H1 (cell line): ENCODE measurements around the gene UGT1A3.

Experiments
- BRCA1 ChIP-seq: IDR thresholded peaks from 2 replicates; pipeline ENCODE4 v1.6.1; 2012; ENCODE audit warnings: low read depth, low read length, improper control_type of control experiment
- CBX5 ChIP-seq: fragments of 300-800, 300-1000 bp; sonication (generic); IDR thresholded peaks from 2 replicates; pipeline ENCODE4 v1.7.1; 2016; ENCODE audit warnings: antibody characterized with exemption, low read length, low read depth
- EZH2 ChIP-seq: fragments of 200-600 bp; sonication (generic); IDR thresholded peaks from 2 replicates; pipeline ENCODE4 v1.7.1; 2012; ENCODE audit warnings: low read depth, mild to moderate bottlenecking, moderate library complexity, low read length, inconsistent platforms; ENCODE audit not compliant: severe bottlenecking
- POLR2A ChIP-seq, 2 experiments: IDR thresholded peaks; 1 replicate in 1 of 2; 2 replicates in 1 of 2; pipeline ENCODE4 v1.6.1; 2011; ENCODE audit warnings: low read depth in 2 of 2, low read length in 2 of 2, mild to moderate bottlenecking in 2 of 2; ENCODE audit errors: control extremely low read depth in 1 of 2
- RAD21 ChIP-seq, 2 experiments: IDR thresholded peaks in 1 of 2; conservative IDR thresholded peaks in 1 of 2; 2 replicates each; pipeline ENCODE4 v1.6.1; 2011; ENCODE audit warnings: low read depth in 2 of 2, low read length in 2 of 2, improper control_type of control experiment in 1 of 2, inconsistent platforms in 1 of 2, mild to moderate bottlenecking in 1 of 2, moderate library complexity in 1 of 2
- YY1 ChIP-seq: IDR thresholded peaks from 2 replicates; pipeline ENCODE4 v1.6.1; 2011; ENCODE audit warnings: low read depth, mild to moderate bottlenecking, low read length
- TF ChIP-seq, protein P1 (sequence below), 3 experiments: IDR thresholded peaks; 1 replicate in 2 of 3; 2 replicates in 1 of 3; pipeline versions ENCODE4 v1.5.1 to v1.6.1; 2011; ENCODE audit warnings: low read length in 3 of 3, mild to moderate bottlenecking in 3 of 3, inconsistent platforms in 2 of 3, low read depth in 1 of 3, moderate library complexity in 1 of 3; ENCODE audit not compliant: insufficient read depth in 1 of 3; ENCODE audit errors: control extremely low read depth in 1 of 3

GRCh38 chr2:233740870-233741269, 12.0 kb downstream of the UGT1A3 start:
- no peak for TF ChIP-seq YY1
- no peak for TF ChIP-seq RAD21 (IDR thresholded peaks at IDR 0.05 in 1 of 2, conservative IDR thresholded peaks at IDR 0.05 in 1 of 2; ENCODE audit: low read depth in 2 of 2, low read length in 2 of 2)
- TF ChIP-seq POLR2A (IDR thresholded peaks at IDR 0.05; ENCODE audit: control extremely low read depth in 1 of 2, low read depth in 2 of 2, low read length in 2 of 2): no peak
- no peak for TF ChIP-seq EZH2
- no peak for TF ChIP-seq BRCA1
- TF ChIP-seq, protein P1, sequence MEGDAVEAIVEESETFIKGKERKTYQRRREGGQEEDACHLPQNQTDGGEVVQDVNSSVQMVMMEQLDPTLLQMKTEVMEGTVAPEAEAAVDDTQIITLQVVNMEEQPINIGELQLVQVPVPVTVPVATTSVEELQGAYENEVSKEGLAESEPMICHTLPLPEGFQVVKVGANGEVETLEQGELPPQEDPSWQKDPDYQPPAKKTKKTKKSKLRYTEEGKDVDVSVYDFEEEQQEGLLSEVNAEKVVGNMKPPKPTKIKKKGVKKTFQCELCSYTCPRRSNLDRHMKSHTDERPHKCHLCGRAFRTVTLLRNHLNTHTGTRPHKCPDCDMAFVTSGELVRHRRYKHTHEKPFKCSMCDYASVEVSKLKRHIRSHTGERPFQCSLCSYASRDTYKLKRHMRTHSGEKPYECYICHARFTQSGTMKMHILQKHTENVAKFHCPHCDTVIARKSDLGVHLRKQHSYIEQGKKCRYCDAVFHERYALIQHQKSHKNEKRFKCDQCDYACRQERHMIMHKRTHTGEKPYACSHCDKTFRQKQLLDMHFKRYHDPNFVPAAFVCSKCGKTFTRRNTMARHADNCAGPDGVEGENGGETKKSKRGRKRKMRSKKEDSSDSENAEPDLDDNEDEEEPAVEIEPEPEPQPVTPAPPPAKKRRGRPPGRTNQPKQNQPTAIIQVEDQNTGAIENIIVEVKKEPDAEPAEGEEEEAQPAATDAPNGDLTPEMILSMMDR (IDR thresholded peaks at IDR 0.05; ENCODE audit: control extremely low read depth in 1 of 3, insufficient read depth in 1 of 3, low read depth in 1 of 3, low read length in 3 of 3): no peak
- TF ChIP-seq CBX5: no peak
